GM19240 (cell line): Measurements from ENCODE around the gene STAC2.
A peak's percentile ranks its signal among the peaks of the same experiment; 100 is the strongest.
"Not testable (repeated sequence)": the region's sequence is repeated elsewhere in the genome, so short reads cannot be mapped to it uniquely, and the experiment has no call there.

Experiments
- DNase-seq: peaks from one replicate; pipeline ENCODE4 v3.0.0; 2011; ENCODE audit warnings: low spot score; ENCODE audit not compliant: insufficient read length

Gene STAC2

DNA sequence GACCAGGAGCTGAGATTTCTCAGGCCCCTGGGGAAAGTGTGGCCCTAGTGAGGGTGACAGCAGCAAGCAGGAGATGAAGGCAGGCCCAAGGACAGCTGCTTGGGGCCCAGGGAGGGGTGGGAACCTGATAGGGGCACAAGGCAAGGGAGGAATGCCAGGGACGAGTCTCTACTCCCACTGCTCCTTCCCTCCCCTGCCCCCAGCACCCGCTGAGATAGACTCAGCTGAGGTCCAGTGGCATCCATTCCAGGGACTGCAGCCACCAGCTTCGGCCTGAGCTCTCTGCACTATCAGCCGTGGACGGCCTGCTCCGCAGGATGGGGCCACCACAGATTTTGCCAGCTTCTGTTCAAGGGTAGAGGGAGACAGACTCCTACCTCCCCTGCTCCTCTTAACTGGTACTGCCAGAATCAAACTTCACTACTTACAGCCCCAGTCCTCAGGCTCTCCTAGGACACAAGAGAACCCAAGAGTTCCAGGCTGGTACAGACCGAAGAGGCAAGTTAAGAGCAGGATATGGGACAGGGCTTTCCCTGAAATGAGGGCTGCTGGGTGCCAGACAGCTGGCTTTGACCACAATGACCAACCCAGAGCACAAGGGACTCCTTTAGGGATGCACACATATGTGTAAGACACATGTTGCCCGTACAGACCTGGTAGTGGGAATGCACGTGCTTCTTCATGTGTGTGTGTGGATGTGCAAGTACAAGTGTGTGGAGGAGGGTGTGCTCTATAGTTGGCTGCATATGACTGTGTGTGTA, 33.8 kb downstream of the STAC2 start:
- DNase-seq: no peak

DNA sequence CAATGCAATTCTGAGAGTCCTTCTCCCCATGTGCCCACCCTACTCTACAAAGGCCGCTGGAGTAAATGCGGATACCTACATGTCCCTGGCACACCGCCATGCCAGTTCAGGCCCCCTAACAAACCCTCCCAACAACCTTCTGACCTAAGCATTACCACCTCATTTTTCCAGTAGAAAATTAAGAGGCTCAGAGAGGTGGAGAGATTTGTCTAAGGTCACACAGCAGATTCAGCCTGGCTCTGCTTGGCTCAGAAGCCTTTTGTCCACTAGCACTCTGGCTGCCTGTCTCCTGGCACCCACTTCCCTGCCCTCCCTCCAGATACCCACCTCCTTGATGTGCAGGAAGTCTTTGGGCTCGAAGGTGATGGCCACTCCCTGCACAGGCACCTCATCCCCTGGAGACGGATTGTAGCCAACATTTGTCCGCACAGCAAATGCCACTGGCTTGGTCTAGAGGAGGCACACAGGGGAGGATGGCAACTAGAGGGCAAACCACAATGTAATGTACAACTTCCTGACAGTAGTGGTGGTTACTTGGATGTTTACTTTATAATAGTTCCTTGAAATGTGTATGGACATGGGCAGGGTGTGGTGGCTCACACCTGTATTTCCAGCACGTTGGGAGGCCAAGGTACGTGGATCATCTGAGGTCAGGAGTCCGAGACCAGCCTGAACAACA, 38.5 kb downstream of the STAC2 start:
- DNase-seq: no peak

DNA sequence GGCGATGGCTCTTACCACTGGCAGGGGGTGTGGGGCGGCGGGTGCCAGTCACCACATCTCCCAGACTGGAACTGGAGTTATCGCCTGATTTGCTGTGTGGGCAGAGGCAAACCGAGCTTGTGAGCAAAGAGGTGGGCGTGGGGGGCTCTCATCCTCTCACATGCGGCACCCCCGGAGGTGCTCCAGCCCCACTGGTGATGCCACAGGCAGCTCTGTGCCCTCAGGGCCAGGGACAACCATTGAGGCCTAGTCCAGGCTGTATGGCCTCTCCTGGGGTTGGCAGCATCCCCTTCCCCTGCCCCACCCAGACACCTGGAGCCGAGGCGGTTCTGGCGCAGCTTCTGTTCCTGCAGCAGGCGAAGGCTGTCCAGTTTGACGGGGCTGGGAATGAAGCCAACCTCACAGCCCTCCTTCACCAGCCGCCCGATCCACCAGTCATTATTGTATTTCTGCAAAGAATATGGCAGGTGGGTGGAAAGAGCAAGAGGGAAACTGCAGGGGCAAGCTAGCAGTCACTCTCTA, 39.2 kb downstream of the STAC2 start:
- no peak for DNase-seq

DNA sequence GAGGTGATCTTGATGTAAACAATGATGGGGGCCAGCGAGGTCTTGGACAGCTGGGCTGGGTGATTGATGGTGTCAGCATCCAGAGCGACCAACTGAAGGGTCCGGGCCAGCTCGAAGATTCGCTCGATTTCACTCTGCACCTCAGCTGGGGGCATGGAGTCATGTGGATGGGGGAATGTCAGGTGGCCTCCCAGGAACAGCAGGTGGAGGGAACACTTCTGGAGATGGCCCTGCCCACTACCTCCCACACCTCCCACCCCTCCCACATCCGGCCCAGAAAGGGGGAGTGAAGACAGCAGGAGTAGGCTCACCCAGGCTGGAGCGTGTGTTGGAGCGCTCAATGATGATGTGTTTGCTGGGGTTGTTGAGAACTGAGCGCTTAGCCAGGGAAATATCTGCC, 42.0 kb downstream of the STAC2 start:
- DNase-seq: no peak

DNA sequence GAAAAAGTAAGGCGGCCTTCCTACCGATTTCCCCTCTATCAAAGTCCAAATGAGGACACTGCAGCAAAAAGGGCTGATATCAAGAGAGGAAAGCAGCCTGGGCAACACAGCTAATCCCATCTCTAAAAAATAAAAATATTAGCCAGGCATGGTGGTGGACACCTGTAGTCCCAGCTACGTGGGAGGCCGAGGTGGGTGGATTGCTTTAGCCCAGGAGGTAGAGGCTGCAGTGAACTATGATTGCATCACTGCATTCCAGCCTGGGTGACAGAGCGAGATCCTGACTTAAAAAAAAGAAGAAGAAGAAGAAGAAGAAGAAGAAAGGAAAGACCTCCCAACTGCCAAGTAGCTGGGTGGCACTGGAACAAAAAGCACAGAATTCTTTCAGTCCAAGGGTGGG, 42.7 kb downstream of the STAC2 start:
- no peak for DNase-seq

DNA sequence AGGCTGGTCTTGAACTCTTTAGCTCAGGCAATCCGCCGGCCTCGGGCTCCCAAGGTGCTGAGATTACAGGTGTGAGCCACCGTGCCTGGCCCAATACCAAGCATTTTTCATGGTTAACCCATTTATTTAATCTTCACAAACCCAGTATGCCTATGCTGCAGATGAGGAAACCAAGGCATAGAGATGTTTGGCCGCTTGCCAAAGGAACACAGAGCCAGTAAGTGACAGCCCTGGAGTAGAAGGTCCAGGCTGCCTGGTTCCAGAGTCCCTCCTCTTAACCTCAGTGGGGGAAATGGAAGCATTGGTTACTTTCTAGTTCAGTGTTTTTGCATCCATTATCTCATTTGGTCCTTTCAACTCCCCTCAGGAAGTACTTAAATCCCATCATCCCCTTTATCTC, 44.4 kb downstream of the STAC2 start:
- DNase-seq: no peak

DNA sequence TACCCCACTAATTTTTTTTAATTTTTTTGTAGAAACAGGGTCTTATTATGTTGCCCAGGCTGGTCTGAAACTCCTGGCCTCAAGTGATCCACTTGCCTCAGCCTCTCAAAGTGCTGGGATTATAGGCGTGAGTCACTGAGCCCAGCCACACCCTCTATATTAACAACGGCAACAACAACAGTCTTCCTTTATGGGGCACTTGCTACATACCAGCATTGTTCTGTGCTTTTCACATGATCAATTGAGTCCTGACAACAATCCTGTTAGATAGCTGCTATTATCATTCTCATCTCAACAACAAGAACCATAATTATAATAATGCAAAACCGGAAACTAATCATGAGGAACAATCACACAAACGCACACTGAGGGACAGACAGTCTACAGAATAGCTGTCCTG, 47.2 kb downstream of the STAC2 start:
- DNase-seq: no peak

DNA sequence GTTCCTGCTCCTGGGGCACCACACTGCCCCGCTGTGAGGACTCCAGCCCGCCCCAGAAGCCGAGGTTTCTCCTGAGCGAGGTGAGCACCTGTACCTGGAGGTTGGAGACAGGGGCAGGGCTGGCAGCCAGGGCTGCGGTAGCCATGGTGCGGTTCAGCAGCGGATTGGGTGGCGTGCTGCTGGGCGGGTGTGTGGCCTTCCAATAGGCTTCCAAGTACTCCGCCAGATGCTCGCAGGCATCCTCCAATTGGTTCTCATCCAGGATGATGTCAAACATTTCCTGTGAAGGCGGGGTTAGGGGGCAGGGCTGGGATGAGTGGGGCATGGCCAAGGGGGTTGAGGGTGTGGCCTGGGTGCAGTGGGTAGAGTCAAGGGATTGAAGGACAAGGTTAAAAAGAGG, 48.5 kb downstream of the STAC2 start:
- no peak for DNase-seq

DNA sequence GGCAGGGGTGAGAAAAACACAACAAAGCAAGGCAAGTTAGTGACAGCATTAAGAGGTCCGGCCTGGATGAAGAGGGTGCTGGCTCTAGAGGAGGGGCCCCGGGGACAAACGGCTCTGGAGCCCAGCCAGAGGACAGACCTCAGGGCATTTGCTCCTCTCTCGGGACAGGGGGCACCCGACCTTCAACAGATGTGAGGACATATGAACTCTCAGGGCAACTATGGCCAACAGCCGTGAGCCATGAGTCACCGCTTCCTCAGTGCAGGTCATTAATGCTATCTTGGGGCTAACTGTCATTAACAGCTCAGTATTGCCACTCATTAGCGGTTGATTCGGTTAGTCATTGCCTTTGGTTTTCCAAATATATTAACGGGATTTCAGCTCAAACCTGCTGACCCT, 50.1 kb downstream of the STAC2 start:
- no peak for DNase-seq

DNA sequence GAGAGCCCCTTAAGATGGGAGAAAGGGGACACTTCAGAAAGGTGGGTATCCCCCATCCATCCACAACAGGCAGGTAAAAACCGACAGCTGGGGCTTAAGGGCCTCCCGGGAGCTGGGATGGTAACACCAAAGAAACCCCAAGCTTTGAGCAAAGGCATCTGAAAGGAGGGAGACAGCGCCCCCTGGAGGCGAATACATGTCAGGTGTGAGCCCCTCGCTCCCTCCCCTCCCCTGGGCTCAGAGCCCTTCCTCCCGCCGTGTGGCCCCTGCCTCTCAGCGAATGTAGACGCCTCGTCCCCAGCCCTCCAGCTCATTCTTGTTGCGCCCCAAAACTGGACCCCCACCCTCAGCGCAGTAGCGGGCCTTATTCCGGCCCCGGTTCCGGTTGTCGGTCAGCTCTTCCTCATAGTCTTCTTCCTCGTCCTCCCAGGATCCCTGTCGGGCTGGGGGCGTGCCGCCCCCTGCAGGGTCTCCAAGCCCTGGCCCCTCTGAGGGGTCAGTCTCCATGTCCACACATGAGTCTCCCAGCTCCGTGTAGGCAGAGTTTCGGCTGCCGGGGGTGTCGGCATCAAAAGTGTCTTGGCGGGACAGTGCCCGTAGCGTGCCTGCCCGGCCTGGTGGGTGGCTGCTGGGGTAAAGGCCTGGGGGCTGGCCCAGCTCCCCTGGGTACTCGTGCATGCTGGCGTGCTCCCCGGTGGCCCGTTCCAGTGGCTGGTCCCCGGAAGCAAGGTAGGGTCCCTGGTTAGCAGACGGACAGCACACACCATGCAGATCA, 50.6 kb downstream of the STAC2 start:
- DNase-seq: peak; percentile 64

DNA sequence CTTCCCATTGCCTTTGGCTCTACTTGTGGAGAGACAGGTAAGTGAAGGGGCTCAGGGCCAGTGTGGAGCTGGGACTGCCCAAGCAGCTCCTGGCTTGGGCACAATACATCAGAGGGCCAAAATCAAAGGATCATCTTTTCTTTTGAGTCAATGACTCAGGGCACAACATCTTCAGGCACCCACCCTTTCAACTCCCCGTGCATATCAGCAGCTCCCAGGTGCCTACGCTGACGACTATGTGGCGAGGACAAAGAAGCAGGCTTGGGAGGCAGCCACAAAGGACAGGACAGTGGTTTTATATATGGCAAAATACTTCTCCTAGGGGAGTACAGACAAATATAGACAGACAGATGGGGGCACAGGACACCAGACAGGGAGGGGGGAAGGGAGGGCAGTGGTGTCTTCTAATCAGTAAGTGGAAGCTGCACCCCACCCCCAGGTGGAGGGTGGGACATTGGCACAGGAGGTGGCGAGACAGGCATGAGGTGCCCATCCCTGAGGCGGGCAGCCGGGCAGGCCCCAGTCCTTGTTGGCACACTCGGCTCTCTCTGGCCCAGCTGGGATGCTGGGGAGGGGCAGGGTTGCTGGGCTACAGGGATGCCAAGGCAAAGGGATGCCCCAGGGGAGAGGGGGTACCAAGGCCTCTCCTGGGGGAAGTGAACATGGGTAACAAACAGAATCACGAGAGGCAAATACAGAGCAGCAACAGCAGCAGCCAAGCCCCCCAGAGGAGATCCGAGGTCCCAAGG, 52.0 kb downstream of the STAC2 start:
- DNase-seq: no peak

DNA sequence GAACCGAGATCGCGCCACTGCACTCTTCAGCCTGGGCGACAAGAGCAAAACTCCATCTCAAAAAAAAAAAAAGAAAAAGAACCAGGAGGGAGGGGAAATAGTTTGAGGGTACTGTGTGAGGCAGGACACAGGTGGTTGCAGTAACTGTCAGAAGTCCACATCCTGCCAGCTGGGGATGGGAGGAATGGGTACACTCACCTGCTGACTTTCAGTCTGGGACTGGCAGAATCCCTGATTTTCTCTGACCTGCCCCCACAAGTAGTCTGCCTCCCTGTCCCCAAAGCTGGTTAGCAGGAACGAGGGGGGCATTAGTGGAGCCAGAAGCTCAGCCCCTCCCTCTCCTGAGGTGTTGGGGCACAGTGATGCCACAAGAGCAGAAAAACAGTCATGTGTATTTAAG, 52.7 kb downstream of the STAC2 start:
- no peak for DNase-seq

DNA sequence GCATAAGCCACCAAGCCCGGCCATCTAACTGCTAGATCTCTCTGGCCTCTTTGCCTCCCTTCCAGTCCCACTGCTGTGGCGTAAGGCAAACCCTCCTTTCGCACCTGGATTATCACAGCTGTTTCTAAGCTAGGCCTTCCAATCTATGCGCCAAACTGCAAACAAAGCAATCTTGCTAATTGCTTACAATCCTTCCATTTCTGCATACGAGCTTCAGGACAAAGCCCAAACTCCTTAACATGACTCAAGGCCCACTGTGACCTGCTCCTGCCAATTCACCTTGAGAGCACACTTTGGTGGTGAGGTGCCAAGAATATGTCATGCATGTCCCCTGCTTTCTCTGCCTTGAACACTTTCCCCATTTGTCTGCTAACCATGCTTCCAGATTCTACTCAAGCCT, 53.8 kb downstream of the STAC2 start:
- no peak for DNase-seq

DNA sequence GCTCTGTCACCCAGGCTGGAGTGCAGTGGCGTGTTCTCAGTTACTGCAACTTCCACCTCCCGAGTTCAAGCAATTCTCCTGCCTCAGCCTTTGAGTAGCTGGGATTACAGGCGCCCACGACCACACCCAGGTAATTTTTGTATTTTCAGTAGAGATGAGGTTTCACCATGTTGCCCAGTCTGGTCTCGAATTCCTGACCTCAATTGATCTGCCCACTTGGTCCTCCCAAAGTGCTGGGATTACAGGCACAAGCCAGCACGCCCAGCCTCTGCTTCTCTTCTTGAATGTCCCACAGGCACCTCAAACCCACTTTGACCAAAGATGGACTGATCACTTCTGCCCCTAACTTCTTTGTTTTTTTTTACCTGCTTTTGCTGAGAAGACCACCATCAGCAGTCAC, 55.2 kb downstream of the STAC2 start:
- no peak for DNase-seq

DNA sequence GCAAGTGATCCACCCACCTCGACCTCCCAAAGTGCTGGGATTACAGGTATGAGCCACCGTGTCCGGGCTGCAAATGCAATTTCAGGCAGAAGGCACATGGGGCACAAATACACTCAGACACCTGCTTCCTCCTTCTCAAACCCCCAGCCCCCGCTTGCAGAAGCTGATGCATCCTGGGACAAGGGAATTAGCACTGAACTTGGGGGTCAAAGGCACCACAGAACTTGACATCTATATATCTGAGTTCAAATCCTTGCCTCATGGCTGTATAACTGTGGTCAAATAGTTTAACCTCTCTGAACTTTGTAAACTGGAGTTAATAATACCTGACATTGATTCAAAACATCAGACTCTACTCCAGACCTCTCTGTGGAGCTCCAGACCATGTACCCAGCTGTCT, 55.6 kb downstream of the STAC2 start:
- DNase-seq: no peak

DNA sequence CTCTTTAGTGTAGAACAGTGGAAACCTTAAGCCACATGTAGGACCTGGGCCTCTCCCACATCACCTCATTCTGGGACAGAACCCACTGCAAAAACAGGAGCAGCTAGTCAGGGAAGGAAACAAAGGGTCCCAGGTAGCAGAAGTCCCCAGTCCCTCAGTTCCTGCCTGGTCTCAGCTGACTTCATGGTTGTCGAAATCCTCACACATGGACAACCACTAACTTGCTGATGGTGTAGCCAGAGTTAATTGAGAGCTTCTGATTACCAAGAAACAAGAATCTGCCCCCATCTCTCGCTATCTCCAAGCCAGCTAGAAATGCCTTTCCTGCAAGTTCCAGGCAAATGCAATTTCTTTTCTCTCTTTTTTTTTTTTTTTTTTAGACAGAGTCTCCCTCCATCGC, 56.2 kb downstream of the STAC2 start:
- no peak for DNase-seq

DNA sequence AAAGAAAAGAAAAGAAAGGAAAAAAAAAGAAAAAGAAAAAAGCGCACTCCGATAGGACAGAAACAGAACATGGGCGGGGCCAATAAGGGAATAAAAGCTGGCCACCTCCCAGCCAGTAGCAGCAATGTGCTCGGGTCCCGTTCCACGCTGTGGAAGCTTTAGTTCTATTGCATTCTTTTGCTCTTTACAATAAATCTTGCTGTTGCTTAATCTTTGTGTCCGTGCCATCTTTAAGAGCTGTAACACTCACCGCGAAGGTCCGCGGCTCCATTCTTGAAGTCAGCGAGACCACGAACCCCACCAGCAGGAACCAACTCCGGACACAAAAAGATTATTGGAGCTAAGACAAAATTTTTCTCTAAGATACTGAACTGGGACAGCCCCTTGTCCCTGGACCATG, 56.6 kb downstream of the STAC2 start:
- DNase-seq: no peak

DNA sequence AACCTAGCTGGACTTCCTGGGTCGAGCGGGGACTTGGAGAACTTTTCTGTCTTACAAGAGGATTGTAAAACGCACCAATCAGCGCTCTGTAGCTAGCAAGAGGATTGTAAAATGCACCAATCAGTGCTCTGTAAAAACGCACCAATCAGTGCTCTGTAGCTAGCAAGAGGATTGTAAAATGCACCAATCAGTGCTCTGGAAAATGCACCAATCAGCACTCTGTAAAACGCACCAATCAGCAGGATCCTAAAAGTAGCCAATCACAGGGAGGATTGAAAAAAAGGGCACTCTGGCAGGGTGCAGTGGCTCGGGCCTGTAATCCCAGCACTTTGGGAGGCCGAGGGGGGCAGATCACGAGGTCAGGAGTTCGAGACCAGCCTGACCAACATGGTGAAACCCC, 57.2 kb downstream of the STAC2 start:
- not testable (repeated sequence) for DNase-seq

DNA sequence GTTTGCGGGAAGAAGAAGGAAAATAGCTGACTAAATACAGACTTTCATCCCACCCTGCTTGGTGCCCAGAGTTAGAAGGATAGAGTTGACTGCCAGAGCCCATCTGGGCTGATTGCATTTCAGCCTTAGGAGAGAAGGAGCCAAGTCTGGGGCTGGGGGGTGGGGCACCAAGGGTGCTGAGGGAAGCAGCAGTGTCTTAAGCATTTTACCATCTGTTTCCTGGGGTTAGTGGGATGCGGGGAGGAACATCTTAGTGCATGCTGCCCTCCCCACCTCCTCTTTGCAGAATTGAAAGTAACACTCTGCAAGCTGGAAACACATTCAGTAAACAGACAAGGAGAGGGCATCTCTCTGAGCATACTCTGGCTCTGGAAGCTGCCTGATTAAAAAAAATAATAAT, 58.3 kb downstream of the STAC2 start:
- no peak for DNase-seq

DNA sequence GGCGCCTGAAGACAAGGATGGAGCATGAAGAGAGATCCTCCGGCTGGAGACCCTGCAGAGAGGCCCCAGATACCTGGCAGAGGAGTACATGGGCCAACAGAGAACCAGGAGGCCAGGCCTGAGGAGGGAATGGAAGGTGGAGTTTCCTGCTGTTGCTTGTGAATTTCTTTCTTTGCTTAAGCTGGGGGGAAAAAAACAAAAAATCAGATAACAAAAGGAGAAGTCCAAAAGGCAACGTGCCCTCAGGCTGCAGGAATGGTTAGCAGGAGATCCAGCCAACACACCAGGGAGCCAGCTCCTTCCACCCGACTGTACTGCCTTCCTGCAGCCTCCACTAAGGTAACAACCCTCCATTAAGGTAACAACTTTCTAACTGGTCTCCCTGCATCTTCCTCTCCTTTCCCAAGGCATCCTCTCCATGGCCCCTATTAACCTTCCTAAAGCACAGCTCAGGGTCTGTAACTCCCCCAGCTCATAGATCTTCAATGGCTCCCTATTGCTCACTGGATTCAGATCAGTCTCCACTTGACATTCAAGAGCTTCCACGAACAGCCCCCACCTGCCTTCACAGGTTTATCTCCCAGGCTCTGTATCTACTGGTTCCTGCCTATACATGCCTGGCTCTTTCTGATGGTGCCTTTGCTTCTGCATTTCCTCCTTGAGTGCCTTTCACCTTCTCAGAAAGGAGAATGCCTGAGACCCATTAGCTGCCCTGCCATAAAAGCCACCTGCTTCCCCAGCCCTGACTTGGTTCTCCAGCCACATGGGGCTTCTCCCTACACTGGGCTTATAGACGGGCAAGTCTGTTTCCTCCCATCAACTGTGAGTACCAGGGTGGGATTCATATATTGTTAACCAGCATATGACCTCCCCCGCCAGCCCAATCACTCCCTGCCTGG, 59.1 kb downstream of the STAC2 start:
- no peak for DNase-seq
